Activated B cell treated with CpG ODN at 0.5 μM for 24 hours (primary cell): ENCODE data around the gene TDO2. TPM values are rescaled to one million over a fixed set of nuclear protein-coding genes. Genes with fewer than 3 reads are reported as not detected.
"Not testable (repeated sequence)": the region's sequence is repeated elsewhere in the genome, so short reads cannot be mapped to it uniquely, and the experiment has no call there.

ENCODE experiments used
- ATAC-seq: fragments of 200-7000 bp; cut with Tn5 transposase; one replicate; pipeline ENCODE4 v1.10.0; 2021; ENCODE audit warnings: low read depth, mild to moderate bottlenecking, moderate library complexity
- CTCF ChIA-PET: fragments of 350-600 bp; sonication (Branson Sonifier 250); formaldehyde crosslinking; loops from one replicate; lab custom pipeline; 2021; ENCODE audit warnings: antibody characterized with exemption; lab: Charles Lee
- POLR2A ChIA-PET: fragments of 350-600 bp; sonication (Branson Sonifier 250); formaldehyde crosslinking; loops from one replicate; lab custom pipeline; 2021; ENCODE audit warnings: antibody characterized with exemption; lab: Charles Lee
- DNase-seq: peaks from one replicate; pipeline ENCODE4 v3.0.0; 2022
- H3K27ac Mint-ChIP-seq: one replicate; pipeline ENCODE4 v1.8.0; 2020; ENCODE audit warnings: mixed read lengths
- H3K27me3 Mint-ChIP-seq: one replicate; pipeline ENCODE4 v1.8.0; 2021; ENCODE audit warnings: mixed read lengths
- H3K36me3 Mint-ChIP-seq: one replicate; pipeline ENCODE4 v1.8.0; 2021; ENCODE audit warnings: low read depth, mixed read lengths
- H3K4me1 Mint-ChIP-seq: one replicate; pipeline ENCODE4 v1.8.0; 2021; ENCODE audit warnings: mixed read lengths
- H3K4me3 Mint-ChIP-seq: one replicate; pipeline ENCODE4 v1.8.0; 2020; ENCODE audit warnings: mild to moderate bottlenecking, mixed read lengths
- H3K9me3 Mint-ChIP-seq: one replicate; pipeline ENCODE4 v1.8.0; 2020; ENCODE audit warnings: mixed read lengths
- intact Hi-C: fragments of 100-400 bp; cut with micrococcal nuclease; formaldehyde crosslinking; loops from one replicate; pipeline ENCODE4 v1.15.1; 2024
- total RNA-seq: library from RNA; stranded (reverse); gene quantifications from 2 replicates; pipeline ENCODE4 v1.2.3, GENCODE V29; 2022
- TF ChIP-seq, protein P1 (sequence below): fragments of 200-600 bp; IDR thresholded peaks from one replicate; pipeline ENCODE4 v1.8.0; 2022; ENCODE audit warnings: antibody characterized with exemption, mild to moderate bottlenecking

Gene TDO2
- total RNA-seq, 1 donor from 2014 or later, result not detected

DNA sequence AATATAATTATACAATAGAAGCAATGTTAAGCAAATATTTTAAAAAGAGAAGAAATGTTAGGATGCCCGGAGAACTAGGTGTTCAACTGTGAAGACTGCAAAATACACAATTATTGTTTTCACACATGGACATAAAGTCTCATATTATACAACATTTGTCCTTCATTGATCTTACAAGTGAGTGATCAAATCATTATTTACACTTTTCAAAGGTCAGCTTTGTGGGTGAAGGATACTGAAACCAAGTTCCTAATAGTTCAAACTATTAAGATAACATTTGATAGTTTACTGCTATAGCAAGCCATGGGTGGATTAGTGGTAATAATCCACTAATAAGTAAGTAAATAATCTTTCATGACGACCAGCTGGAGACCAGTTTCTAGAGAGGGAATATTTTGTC, 26.8 kb downstream of the TDO2 start:
- Mint-ChIP-seq H3K36me3 (peaks cover 66% of the 10 kb centered on the region), H3K27me3 (no peaks in the 10 kb centered on the region), H3K27ac (no peak overlapping the region), H3K4me3 (no peak overlapping the region), H3K9me3 (peaks cover 9% of the 10 kb centered on the region), H3K4me1 (peaks cover 7% of the 10 kb centered on the region)
- no peak for ATAC-seq
- TF ChIP-seq, protein P1, sequence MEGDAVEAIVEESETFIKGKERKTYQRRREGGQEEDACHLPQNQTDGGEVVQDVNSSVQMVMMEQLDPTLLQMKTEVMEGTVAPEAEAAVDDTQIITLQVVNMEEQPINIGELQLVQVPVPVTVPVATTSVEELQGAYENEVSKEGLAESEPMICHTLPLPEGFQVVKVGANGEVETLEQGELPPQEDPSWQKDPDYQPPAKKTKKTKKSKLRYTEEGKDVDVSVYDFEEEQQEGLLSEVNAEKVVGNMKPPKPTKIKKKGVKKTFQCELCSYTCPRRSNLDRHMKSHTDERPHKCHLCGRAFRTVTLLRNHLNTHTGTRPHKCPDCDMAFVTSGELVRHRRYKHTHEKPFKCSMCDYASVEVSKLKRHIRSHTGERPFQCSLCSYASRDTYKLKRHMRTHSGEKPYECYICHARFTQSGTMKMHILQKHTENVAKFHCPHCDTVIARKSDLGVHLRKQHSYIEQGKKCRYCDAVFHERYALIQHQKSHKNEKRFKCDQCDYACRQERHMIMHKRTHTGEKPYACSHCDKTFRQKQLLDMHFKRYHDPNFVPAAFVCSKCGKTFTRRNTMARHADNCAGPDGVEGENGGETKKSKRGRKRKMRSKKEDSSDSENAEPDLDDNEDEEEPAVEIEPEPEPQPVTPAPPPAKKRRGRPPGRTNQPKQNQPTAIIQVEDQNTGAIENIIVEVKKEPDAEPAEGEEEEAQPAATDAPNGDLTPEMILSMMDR, result no peak
- intact Hi-C loops, result no loop called here
- ChIA-PET POLR2A (no interaction called here), CTCF (interaction anchor here (1.4 kb wide), 1 partner anchor 23 kb away, joined by 5 read pairs; the partner anchor contains the start of gene CTSO)
- no peak for DNase-seq

DNA sequence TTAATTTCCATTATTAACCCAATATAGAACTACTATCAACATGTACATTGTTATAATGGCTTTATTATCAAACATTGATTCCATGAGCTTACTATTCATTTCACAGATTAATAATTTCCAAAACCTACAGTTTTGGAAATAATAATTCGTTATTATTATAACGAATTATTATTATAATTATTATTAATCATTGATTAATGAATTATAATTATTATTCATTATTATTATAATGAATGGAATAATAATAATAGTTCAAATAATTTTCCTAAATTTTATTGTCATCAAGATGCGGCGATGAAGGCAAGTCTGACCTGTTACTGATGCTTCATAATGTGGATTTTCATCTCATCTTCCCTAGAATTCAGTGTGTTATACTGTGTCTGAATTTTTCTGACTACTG, 28.1 kb downstream of the TDO2 start:
- H3K36me3 Mint-ChIP-seq, result peaks cover 65% of the 10 kb centered on the region
- no peak for DNase-seq
- intact Hi-C loops, result no loop called here
- TF ChIP-seq, protein P1, result no peak
- ChIA-PET CTCF (no interaction called here), POLR2A (no interaction called here)
- peaks cover 7% of the 10 kb centered on the region for H3K4me1 Mint-ChIP-seq
- H3K4me3 Mint-ChIP-seq, result no peak overlapping the region
- ATAC-seq, result no peak
- peaks cover 9% of the 10 kb centered on the region for H3K9me3 Mint-ChIP-seq
- H3K27me3 Mint-ChIP-seq, result no peaks in the 10 kb centered on the region
- H3K27ac Mint-ChIP-seq, result no peak overlapping the region

DNA sequence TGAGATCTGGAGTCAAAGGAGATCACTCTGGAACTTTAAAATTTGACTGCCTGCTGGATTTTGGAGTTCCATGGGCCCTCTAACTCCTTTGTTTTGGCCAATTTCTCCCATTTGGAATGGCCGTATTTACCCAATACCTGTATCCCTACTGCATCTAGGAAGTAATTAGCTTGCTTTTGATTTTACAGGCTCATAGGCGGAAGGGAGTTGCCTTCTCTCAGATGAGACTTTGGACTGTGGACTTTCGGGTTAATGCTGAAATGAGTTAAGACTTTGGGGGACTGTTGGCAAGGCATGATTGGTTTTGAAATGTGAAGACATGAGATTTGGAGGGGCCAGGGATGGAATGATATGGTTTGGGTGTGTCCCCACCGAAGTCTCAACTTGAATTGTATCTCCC, 31.1 kb downstream of the TDO2 start:
- POLR2A ChIA-PET, result not testable (repeated sequence)
- H3K36me3 Mint-ChIP-seq, result peaks cover 65% of the 10 kb centered on the region

DNA sequence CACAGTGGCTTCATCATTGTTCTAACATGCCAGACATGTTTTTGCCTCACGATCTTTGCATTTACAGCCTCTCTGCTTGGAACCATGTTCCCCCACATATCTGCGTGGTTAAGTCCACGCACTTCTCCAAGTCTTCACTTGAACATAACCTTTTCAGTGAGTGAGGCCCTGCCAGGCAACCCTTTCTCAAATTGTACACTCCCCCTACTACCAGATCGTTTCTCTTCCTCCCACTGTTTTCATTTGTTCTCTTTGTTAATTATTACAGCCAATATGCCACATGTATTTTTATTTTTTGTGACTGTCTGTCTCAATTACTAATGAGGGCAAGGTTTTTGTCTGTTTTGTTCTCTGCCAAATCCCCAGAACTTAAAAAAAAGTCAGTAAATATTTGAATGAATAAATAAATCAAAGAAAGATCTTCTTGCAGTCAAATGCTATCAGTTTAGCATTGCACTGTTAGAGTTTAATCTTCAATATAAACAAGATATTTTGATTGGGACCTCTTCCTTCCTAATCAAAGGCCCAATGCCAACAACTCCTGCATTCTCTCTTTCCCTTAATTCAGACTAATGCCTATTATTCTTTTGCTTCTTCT, 32.0 kb downstream of the TDO2 start:
- H3K36me3 Mint-ChIP-seq, result peaks cover 64% of the 10 kb centered on the region
- no peak overlapping the region for H3K27ac Mint-ChIP-seq
- no peak overlapping the region for H3K4me3 Mint-ChIP-seq
- DNase-seq, result no peak
- no peaks in the 10 kb centered on the region for H3K9me3 Mint-ChIP-seq
- intact Hi-C loops, result no loop called here
- H3K27me3 Mint-ChIP-seq, result no peaks in the 10 kb centered on the region
- peaks cover under 1% of the 10 kb centered on the region for H3K4me1 Mint-ChIP-seq
- ChIA-PET POLR2A (no interaction called here), CTCF (no interaction called here)
- no peak for ATAC-seq
- TF ChIP-seq, protein P1, result no peak

More for the DNA sequence above, 31.1 kb downstream of the TDO2 start:
- ATAC-seq, CTCF ChIA-PET, DNase-seq, H3K27me3 Mint-ChIP-seq, intact Hi-C loops, H3K4me1 Mint-ChIP-seq, H3K4me3 Mint-ChIP-seq, H3K27ac Mint-ChIP-seq, H3K9me3 Mint-ChIP-seq: not testable (repeated sequence)

DNA sequence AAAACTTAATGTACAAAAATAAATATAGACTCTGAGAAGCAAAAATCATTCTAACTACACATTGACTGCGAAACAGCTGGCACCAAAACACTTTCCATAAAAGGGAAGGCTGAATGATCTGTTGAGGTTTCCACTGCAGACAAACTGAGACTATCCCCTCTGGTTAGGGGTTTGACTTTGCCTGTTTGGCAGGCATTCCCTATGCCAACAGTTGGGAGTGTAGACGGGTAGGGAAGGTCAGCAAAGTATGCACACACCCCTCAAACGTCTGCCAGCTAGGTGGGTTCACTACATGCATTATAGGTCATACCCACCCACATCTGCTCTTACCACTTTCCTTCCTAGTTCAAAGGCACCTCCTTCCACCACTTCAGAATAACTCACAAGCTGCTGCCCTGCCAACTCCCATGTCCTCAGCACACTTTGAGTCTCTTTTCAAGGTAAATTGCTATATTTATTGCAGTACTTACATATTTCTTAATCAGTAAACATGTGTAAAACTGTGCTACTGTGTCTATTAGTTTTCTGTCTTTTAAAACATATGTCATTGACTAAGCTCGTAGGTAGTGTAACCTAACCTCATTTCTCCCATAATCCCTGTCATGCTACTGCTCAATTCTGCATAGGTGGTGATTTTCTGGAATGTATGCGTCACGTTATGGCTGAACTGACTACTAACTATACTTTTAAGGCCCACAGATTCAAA, 37.7 kb downstream of the TDO2 start:
- TF ChIP-seq, protein P1, result no peak
- Mint-ChIP-seq H3K27me3 (no peaks in the 10 kb centered on the region), H3K4me3 (no peak overlapping the region), H3K4me1 (no peaks in the 10 kb centered on the region), H3K36me3 (peaks cover 45% of the 10 kb centered on the region), H3K27ac (no peak overlapping the region), H3K9me3 (no peaks in the 10 kb centered on the region)
- DNase-seq (no peak), ATAC-seq (no peak)
- ChIA-PET POLR2A (interaction anchor here (1.4 kb wide), 1 partner anchor 13 kb away, joined by 4 read pairs; the partner anchor contains the start of gene CTSO), CTCF (interaction anchor here (1.0 kb wide), 1 partner anchor 12 kb away, joined by 3 read pairs; the partner anchor contains the start of gene CTSO)
- intact Hi-C loops, result no loop called here
